Amniotic stem cell (primary cell): Measurements from ENCODE around the gene CSMD2.
A peak's percentile ranks its signal among the peaks of the same experiment; 100 is the strongest.
"Not testable (repeated sequence)": the region's sequence is repeated elsewhere in the genome, so short reads cannot be mapped to it uniquely, and the experiment has no call there.

Experiments
- DNase-seq: peaks from one replicate; lab custom pipeline; 2025; lab: John Stamatoyannopoulos, UW

The CSMD2 gene

GRCh38 chr1:34164771-34165391 is at the start of gene CSMD2:
CSMD2 (minus strand) TSS chr1:34165230; CDS start chr1:34165097, 133 bp downstream.
- DNase-seq = peak; percentile 3

DNA sequence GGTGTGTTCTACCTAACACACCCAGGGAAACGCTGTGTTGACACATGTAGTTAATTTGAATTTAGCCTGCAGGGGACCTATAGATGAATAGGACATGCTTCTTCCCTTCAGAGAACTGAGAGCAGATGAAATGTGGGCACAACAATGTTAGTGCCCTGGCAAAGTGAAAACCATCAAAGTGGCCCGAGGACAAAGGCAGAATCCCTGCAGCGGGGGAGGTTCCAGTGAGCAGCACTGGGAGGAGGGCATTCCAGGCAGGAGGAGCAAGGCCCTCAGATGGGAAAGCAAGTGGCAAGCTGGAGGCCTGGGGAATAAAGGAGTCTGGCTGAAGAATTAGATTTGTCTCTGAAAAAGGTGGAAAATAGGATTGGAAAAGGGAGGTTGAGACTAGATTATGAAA is 48.9 kb upstream of the CSMD2 start:
- no peak for DNase-seq

- DNase-seq = no peak
Measured at GRCh38 chr1:34212673-34213072, 47.6 kb upstream of the CSMD2 start.

GRCh38 chr1:34199927-34200326 is 34.9 kb upstream of the CSMD2 start:
- no peak for DNase-seq

- no peak for DNase-seq
Measured at GRCh38 chr1:34192621-34193020, 27.6 kb upstream of the CSMD2 start.

- no peak for DNase-seq
Measured at GRCh38 chr1:34190692-34191091, 25.7 kb upstream of the CSMD2 start.

DNA sequence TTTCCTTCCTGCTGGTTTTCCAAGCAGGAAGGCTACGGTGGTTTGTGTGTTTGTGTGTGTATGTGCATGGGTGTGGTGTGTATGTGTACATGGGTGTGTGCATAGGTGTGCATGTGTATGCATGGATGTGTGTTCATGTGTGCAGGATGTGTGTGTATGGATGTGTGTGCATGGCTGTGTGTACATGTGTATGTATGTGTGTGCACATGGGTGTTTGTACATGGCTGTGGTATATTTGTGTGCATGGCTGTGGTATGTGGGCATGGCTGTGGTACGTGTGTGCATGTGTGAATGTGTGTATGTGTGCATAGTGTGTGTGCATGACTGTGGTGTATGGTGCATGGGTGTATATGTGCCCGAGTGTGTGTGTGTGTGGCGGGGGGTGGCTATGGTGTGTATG is 24.0 kb upstream of the CSMD2 start:
- DNase-seq = no peak

- no peak for DNase-seq
Measured at GRCh38 chr1:34188418-34188817, 23.4 kb upstream of the CSMD2 start.

- DNase-seq = no peak
Measured at GRCh38 chr1:34186741-34187494, 21.9 kb upstream of the CSMD2 start.

GRCh38 chr1:34183381-34183780 is 18.4 kb upstream of the CSMD2 start:
- DNase-seq = not testable (repeated sequence)

DNA sequence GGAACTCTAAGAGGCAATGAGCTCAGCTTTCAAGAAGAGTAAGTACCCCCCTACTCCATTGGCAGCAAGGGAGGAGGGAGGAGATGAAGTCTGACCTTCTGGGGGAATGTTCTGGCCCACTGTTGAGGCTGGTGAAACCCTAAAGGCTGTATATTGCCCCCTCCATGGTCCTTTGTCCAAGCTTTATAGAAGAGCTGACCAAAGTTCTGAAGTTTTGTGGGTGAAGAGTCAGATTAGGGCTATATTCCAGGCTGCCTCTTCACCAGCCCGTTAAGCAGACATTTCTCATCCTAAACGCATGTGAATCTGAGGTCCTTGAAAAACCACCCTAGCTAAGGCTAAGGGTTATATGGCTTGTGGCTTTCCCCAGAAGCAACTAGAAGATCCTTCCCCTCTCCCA is 13.0 kb upstream of the CSMD2 start:
- no peak for DNase-seq

DNA sequence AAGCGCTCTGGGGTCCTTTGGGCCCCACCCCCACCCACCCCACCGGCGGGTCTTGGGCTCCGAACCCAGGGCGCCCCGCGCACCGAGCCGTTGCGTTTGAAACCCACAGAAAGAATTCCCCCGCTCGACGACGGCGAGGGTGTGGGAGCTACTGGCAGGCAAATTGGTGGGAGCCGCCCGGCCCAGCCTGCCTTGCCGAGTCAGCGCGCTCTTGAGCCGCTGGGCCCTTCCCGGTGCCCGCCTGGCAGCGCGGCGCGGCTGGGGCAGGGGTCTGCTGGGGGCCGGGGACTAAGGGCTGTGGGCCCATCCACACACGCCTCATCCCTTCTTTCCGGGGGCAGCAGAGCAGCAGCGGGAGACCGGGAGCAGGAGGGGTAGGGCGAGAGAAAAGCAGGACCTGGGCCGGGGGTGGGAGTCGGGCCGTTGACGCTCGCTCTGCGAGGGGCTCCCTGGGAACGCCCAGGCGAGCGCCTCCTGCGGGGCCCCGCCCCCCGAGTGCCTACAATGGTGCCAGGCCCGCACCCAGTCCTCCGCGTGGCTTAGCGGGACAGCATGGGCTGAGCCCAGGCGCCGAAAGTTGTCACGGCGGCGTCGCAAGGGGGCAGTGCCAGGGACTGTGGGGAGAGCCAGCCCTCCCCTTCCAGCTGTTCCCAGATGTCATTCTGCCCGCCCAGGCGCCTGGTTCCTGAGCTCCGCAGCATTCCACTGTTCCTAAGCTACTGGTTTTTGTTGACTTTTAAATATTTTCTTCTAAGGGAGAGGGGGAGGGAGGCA is 12.0 kb upstream of the CSMD2 start, which contains the start of gene C1orf94:
Gene C1orf94, plus strand, starts transcription at position 78 of the 774 bp plus-strand sequence. CDS start 883 bp downstream, outside the sequence.
- no peak for DNase-seq

DNA sequence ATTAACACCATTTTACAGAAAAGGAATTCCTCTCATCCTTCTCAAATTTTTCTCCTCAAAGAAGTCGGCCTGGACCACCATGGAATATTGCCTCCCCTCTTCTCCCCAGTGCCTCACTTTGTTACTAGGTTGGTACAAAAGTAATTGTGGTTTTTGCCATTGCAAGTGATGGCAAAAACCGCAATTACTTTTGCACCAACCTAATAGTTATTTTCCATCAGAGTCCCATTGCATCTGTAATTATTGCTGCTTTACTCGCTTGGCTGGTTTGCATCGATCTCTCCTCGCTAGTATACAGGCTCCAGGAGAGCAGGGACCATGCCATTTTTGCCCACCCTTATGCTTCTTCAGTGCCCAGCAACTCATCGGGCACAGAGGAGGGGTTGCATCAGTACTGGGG is 10.7 kb upstream of the CSMD2 start:
- DNase-seq = no peak

DNA sequence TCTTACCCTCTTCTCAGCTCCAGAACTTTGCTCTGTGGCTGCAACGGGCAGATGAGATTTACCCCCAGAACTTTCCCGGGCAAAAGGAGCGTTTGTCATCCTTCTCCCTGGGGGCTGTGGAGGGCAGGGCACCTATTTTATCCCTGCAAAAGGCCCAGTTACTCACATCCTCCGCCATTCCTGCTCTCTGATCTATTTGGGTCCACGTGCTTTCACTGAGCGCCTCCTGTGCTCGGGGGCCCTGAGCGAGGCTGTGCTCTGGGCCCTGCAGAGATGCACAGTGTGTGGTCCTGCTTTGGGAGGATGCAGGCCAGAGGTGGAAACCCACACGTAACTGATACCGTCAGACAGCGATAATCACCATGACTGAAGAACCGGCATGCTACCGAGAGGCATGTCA is 2.4 kb upstream of the CSMD2 start:
- DNase-seq = no peak

DNA sequence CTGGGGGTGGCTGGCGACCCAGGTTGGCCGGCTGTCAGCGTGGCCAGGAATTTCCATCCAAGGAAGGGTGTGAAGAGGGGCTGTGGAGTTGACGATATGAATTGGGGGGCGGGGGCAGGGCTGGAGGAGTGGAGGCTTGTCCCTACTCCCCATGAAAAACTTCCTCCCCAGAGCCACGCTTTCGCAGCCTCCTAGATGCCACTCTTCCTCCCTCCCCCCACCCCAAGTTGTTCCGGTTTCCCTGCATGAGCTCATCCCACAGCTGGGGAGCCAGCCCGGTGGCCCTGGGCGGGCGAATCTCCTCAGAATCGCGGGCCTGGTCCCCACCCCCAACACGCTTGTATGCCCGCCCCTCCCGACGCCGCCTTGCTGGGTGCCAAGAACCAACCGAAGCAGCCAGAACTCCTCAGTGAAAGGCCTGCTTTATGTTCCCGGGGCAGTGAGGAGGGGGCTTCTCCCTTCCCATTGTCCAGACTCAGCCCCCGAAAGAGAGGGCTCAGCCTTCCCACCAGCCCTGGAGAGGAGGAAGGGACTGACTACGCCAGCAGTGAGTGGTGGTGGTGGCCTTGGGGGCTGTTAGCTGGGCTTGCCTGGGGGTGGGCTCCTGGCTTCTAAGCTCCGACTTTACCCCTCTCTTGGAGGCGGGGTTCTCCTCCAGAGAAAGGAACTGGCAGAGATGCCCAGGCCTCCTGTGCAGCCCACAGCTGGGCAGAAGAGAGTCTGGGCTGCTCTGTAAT is 1.8 kb upstream of the CSMD2 start:
- DNase-seq = no peak

DNA sequence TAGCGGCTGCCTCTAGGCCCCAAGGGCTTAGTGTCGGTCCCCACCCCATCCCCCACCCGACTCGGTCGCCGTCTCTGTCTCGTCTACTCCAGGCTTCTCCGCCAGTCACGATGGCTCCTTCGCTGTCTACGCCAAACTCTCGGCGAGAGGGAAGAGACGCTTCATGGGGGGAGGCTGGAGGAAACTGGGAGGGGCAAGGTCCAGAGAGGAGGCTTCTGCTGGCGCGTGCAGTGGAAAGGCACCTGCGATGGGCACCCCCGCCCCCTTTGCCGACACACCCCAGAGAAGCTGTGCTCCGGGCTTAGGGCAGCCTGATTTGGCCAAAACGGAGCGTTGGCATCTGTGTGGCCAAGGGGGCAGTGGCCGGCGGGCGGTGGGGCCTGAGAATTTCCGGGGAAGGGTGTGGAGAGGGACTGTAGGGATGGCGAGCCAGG is 1.2 kb upstream of the CSMD2 start:
- DNase-seq = no peak

- DNase-seq = no peak
Measured at GRCh38 chr1:34165422-34165921, 442 bp upstream of the CSMD2 start.

- no peak for DNase-seq
Measured at GRCh38 chr1:34163792-34164731, 968 bp downstream of the CSMD2 start.

GRCh38 chr1:34162852-34163766 is 1.9 kb downstream of the CSMD2 start:
- peak; percentile 71 for DNase-seq

DNA sequence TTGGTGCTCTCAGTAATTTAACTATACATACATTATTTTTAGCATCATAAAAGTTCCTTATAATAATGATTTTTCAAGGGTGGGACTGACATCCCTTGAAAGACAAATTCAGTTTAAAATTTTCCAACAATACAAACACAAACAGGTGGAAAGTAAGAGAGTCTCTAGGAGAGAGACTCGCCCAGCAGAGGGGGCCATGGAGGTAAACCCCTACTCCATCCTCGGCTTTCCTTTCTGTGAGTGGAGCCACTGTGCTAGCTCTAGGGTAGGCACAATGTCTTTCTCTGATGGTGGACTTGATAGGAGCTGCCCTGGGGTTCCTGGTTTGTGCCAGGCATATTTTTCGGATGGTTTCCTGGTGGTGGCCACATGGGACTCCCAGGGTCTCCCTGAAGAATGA is 8.3 kb downstream of the CSMD2 start:
- no peak for DNase-seq
